ENCODE data around the gene SDC4. TPM values are rescaled to one million over a fixed set of nuclear protein-coding genes. Genes with fewer than 3 reads are reported as not detected.

The SDC4 gene
- total RNA-seq, 2 donors from 2014 or later = 70.9 to 146 TPM

- no peak for TF ChIP-seq CTCF (IDR thresholded peaks at IDR 0.05)
- H3K27ac ChIP-seq = no peak overlapping the region
- H3K27me3 ChIP-seq = peaks cover 23% of the 10 kb centered on the region
- intact Hi-C loops (cut with DNase I) = loop anchor here (5.0 kb wide), 1 partner anchor 452 kb away; no protein-coding TSS in a partner anchor
- no peaks in the 10 kb centered on the region for H3K36me3 ChIP-seq
- H3K9ac ChIP-seq (ENCODE audit: low read depth in 2 of 2, low read length in 2 of 2) = no peak overlapping the region
- no peak for DNase-seq
- H3K9me3 ChIP-seq = no peaks in the 10 kb centered on the region
- no peak overlapping the region for H3K4me3 ChIP-seq
- H3K4me1 ChIP-seq = no peaks in the 10 kb centered on the region
Observed at GRCh38 chr20:45315672-45316071, 32.6 kb downstream of the SDC4 start.

- H3K9me3 ChIP-seq = no peaks in the 10 kb centered on the region
- H3K27ac ChIP-seq = no peak overlapping the region
- H3K4me1 ChIP-seq = no peaks in the 10 kb centered on the region
- H3K27me3 ChIP-seq = peaks cover 23% of the 10 kb centered on the region
- no peak for TF ChIP-seq CTCF (IDR thresholded peaks at IDR 0.05)
- intact Hi-C loops (cut with DNase I) = no loop called here
- H3K9ac ChIP-seq (ENCODE audit: low read depth in 2 of 2, low read length in 2 of 2) = no peak overlapping the region
- no peak for DNase-seq
- H3K4me3 ChIP-seq = no peak overlapping the region
- H3K36me3 ChIP-seq = no peaks in the 10 kb centered on the region
Observed at GRCh38 chr20:45313943-45314342, 34.3 kb downstream of the SDC4 start.

GRCh38 chr20:45313065-45313695, 35.0 kb downstream of the SDC4 start:
- intact Hi-C loops (cut with DNase I) = no loop called here
- TF ChIP-seq CTCF (IDR thresholded peaks at IDR 0.05) = no peak
- Histone ChIP-seq H3K4me3 (no peak overlapping the region), H3K36me3 (no peaks in the 10 kb centered on the region), H3K9ac (ENCODE audit: low read depth in 2 of 2, low read length in 2 of 2) (no peak overlapping the region), H3K9me3 (no peaks in the 10 kb centered on the region), H3K27ac (no peak overlapping the region), H3K27me3 (peaks cover 23% of the 10 kb centered on the region), H3K4me1 (no peaks in the 10 kb centered on the region)
- no peak for DNase-seq

GRCh38 chr20:45312241-45312640, 36.0 kb downstream of the SDC4 start:
- no peak for DNase-seq
- Histone ChIP-seq H3K27me3 (peaks cover 25% of the 10 kb centered on the region), H3K9me3 (no peaks in the 10 kb centered on the region), H3K27ac (no peak overlapping the region), H3K36me3 (no peaks in the 10 kb centered on the region), H3K9ac (ENCODE audit: low read depth in 2 of 2, low read length in 2 of 2) (no peak overlapping the region), H3K4me1 (no peaks in the 10 kb centered on the region), H3K4me3 (no peak overlapping the region)
- no peak for TF ChIP-seq CTCF (IDR thresholded peaks at IDR 0.05)
- intact Hi-C loops (cut with DNase I) = no loop called here

GRCh38 chr20:45311589-45312211, 36.5 kb downstream of the SDC4 start:
- no peaks in the 10 kb centered on the region for H3K9me3 ChIP-seq
- intact Hi-C loops (cut with DNase I) = no loop called here
- peak; percentile 72 for TF ChIP-seq CTCF (IDR thresholded peaks at IDR 0.05)
- peaks cover 27% of the 10 kb centered on the region for H3K27me3 ChIP-seq
- H3K4me1 ChIP-seq = no peaks in the 10 kb centered on the region
- H3K36me3 ChIP-seq = no peaks in the 10 kb centered on the region
- no peak overlapping the region for H3K9ac ChIP-seq (ENCODE audit: low read depth in 2 of 2, low read length in 2 of 2)
- peak; percentile 60 for DNase-seq
- H3K4me3 ChIP-seq = no peak overlapping the region
- no peak overlapping the region for H3K27ac ChIP-seq

All from colonic mucosa (tissue), 4 donors.